ENCODE data around the gene OLFM3. TPM values are rescaled to one million over a fixed set of nuclear protein-coding genes. Genes with fewer than 3 reads are reported as not detected.

OLFM3 gene
- total RNA-seq, 1 experiment from 2014 or later, result 0.26 TPM

GRCh38 chr1:101841824-101842223 lies 154.9 kb downstream of the OLFM3 start:
- H3K9me3 Mint-ChIP-seq, result no peaks in the 10 kb centered on the region; a peak in 2 of 5 replicates
- H3K9me3 ChIP-seq (ENCODE audit: control insufficient read depth, low read depth, low read length), result no peaks in the 10 kb centered on the region
- no peak overlapping the region for H3K56ac ChIP-seq (ENCODE audit: insufficient read length, low read depth, low read length)
- peaks cover 24 to 27% of the 10 kb centered on the region in 2 experiments for H3K4me1 Mint-ChIP-seq
- H3K27ac Mint-ChIP-seq, result no peak overlapping the region
- no peak overlapping the region for H3K4me2 ChIP-seq (ENCODE audit: insufficient read depth, insufficient read length, low read length)
- no CpG with 5 or more reads among the region's 4 CpGs for WGBS (ENCODE audit: extremely low coverage, insufficient read length, low lambda C conversion rate)
- DNase-seq, result no peak
- H3K36me3 Mint-ChIP-seq (ENCODE audit: insufficient read depth in 1 of 3, low read depth in 3 of 3), result no peaks in the 10 kb centered on the region
- no peaks in the 10 kb centered on the region for H3K79me2 ChIP-seq (ENCODE audit: insufficient read depth, low read length)
- H4K5ac ChIP-seq (ENCODE audit: insufficient read length, low read depth, low read length), result no peak overlapping the region
- no peak overlapping the region for H3K18ac ChIP-seq (ENCODE audit: insufficient read length, low read depth, low read length)
- H3K14ac ChIP-seq (ENCODE audit: insufficient read depth, low read length), result no peak overlapping the region
- H2BK20ac ChIP-seq (ENCODE audit: low read depth, low read length, poor library complexity, severe bottlenecking), result no peak overlapping the region
- no peak overlapping the region for H2BK5ac ChIP-seq (ENCODE audit: insufficient read length, low read length)
- no peak overlapping the region for H2BK15ac ChIP-seq (ENCODE audit: low read depth, low read length)
- no peak for TF ChIP-seq CTCF (conservative IDR thresholded peaks at IDR 0.05)
- no peaks in the 10 kb centered on the region for H3K79me1 ChIP-seq (ENCODE audit: insufficient read depth, low read depth, low read length, poor library complexity, severe bottlenecking)
- H3K27me3 ChIP-seq (ENCODE audit: insufficient read depth, low read length), result no peaks in the 10 kb centered on the region
- H3K27me3 Mint-ChIP-seq (ENCODE audit: low read depth), result peaks cover 7% of the 10 kb centered on the region
- no peak overlapping the region for H2AFZ ChIP-seq (ENCODE audit: low read length)
- no peak overlapping the region for H3K4me3 Mint-ChIP-seq
- H3K4me1 ChIP-seq (ENCODE audit: insufficient read depth, low read length), result no peaks in the 10 kb centered on the region
- no peak overlapping the region for H4K91ac ChIP-seq (ENCODE audit: insufficient read length, low read depth, low read length)
- no peak overlapping the region for H2BK12ac ChIP-seq (ENCODE audit: insufficient read length, low read depth, low read length)
- H4K20me1 ChIP-seq (ENCODE audit: control insufficient read depth, insufficient read depth, insufficient read length), result no peaks in the 10 kb centered on the region
- peaks cover 2% of the 10 kb centered on the region for H3K23me2 ChIP-seq (ENCODE audit: insufficient read length, low read depth, low read length, poor library complexity, severe bottlenecking)
- no peak overlapping the region for H4K8ac ChIP-seq (replicated peaks; ENCODE audit: insufficient read length, low read depth, low read length)
- H3K23ac ChIP-seq (ENCODE audit: insufficient read length, low read depth, low read length), result no peak overlapping the region
- H2BK120ac ChIP-seq (ENCODE audit: low read depth, low read length, poor library complexity, severe bottlenecking), result no peak overlapping the region
- no peak overlapping the region for H3K4ac ChIP-seq (ENCODE audit: low read depth, low read length)
- H3T11ph ChIP-seq (ENCODE audit: low read length), result no peak overlapping the region
- no peak overlapping the region for H3K9ac ChIP-seq (ENCODE audit: extremely low read depth, insufficient read length, low read length)
- no peak overlapping the region for H3K27ac ChIP-seq (ENCODE audit: insufficient read length, low read depth, low read length)
- H2AK5ac ChIP-seq (ENCODE audit: insufficient read length, low read length), result no peak overlapping the region
